Sigmoid colon (tissue), 7 donors: ENCODE results near the gene CTTN. TPM values are rescaled to one million over a fixed set of nuclear protein-coding genes. Genes with fewer than 3 reads are reported as not detected.

Experiments
- DNase-seq: peaks from one replicate; pipeline ENCODE4 v3.0.0-alpha.2; 2019
- H3K27ac ChIP-seq, 4 donors: fragments of 200-600 bp; sonication (generic); one replicate each; pipeline ENCODE4 v1.5.1; 2016 to 2019; ENCODE audit warnings: mild to moderate bottlenecking in 1 of 4
- H3K27me3 ChIP-seq, 3 donors: fragments of 200-600 bp; sonication (generic); one replicate each; pipeline ENCODE4 v1.5.1; 2019; ENCODE audit warnings: mild to moderate bottlenecking in 1 of 3
- H3K36me3 ChIP-seq, 4 donors: fragments of 200-600 bp; sonication (generic); one replicate each; pipeline ENCODE4 v1.5.1; 2016 to 2019
- H3K4me1 ChIP-seq, 4 donors: fragments of 200-600 bp; sonication (generic); one replicate each; pipeline ENCODE4 v1.5.1; 2017 to 2019
- H3K4me3 ChIP-seq, 4 donors: fragments of 200-600 bp; sonication (generic); one replicate each; pipeline ENCODE4 v1.5.1; 2017 to 2019; ENCODE audit warnings: mild to moderate bottlenecking in 2 of 4, moderate library complexity in 1 of 4
- H3K9me3 ChIP-seq, 4 donors: fragments of 200-600 bp in 3 of 4; sonication (generic) in 3 of 4; one replicate each; pipeline versions ENCODE4 v1.5.1 to v1.6.1; 2013 to 2019
- CTCF ChIP-seq, 4 experiments: fragments of 450-650 bp in 3 of 4; fragments of 200-600 bp in 1 of 4; IDR thresholded peaks; one replicate each; pipeline ENCODE4 v1.5.1; 2016 to 2019; ENCODE audit warnings: antibody characterized with exemption in 4 of 4, mild to moderate bottlenecking in 3 of 4, moderate library complexity in 2 of 4
- EP300 ChIP-seq, 4 donors: sonication (generic); formaldehyde crosslinking; IDR thresholded peaks; one replicate each; pipeline ENCODE4 v1.6.1; 2017; ENCODE audit warnings: antibody characterized with exemption in 4 of 4
- POLR2A ChIP-seq, 2 donors: fragments of 450-650 bp; IDR thresholded peaks; one replicate each; pipeline ENCODE4 v1.6.1; 2016; ENCODE audit warnings: antibody characterized with exemption in 2 of 2, mild to moderate bottlenecking in 2 of 2, moderate library complexity in 2 of 2
- POLR2AphosphoS5 ChIP-seq, 4 donors: sonication (generic); formaldehyde crosslinking; IDR thresholded peaks; one replicate each; pipeline ENCODE4 v1.6.1; 2017; ENCODE audit warnings: antibody characterized with exemption in 4 of 4
- WGBS, 2 donors: extraction: QIAGEN DNeasy Blood & Tissue Kit; methylation state at CpG; one replicate each; pipeline ENCODE4 v1.1.7; 2013; 5-methylcytosine and 5-hydroxymethylcytosine counted together
- intact Hi-C: fragments of 100-400 bp; cut with DNase I; formaldehyde crosslinking; loops from one replicate; pipeline ENCODE4 v1.15.1; 2023
- polyA plus RNA-seq, 3 donors: library from polyadenylated mRNA; stranded (reverse); fragments of 200-250 nt; gene quantifications; one replicate each; pipeline ENCODE4 v1.2.3, GENCODE V29; 2013
- total RNA-seq, 4 donors: library from RNA; depleted of rRNA; stranded (reverse); fragments of >200 nt; gene quantifications; one replicate each; pipeline ENCODE4 v1.1.0, GENCODE V29; 2016
- donor health status: healthy with polysubstance abuse.
- donor health status: Bipolar disorder and iron deficiency.
- donor health status: healthy.

Gene CTTN
- total and polyA plus RNA-seq, 7 donors: 87.1 to 312 (median 136) TPM

GRCh38 chr11:70419307-70420007, 21.1 kb downstream of the CTTN start:
- TF ChIP-seq CTCF (IDR thresholded peaks at IDR 0.05) (no peak), POLR2AphosphoS5 (IDR thresholded peaks at IDR 0.05) (no peak), EP300 (IDR thresholded peaks at IDR 0.05) (no peak), POLR2A (IDR thresholded peaks at IDR 0.05) (no peak)
- no peak overlapping the region for H3K4me3 ChIP-seq
- DNase-seq: no peak
- H3K36me3 ChIP-seq: peaks cover 43 to 100% (median 85%) of the 10 kb centered on the region in 4 donors
- no peak overlapping the region for H3K27ac ChIP-seq
- intact Hi-C loops: no loop called here
- no peaks in the 10 kb centered on the region for H3K4me1 ChIP-seq
- H3K9me3 ChIP-seq: no peaks in the 10 kb centered on the region
- no peaks in the 10 kb centered on the region for H3K27me3 ChIP-seq
- 94 to 96% methylated on average over 17 of the region's 17 CpGs for WGBS, 2 donors

- Histone ChIP-seq H3K4me1 (no peaks in the 10 kb centered on the region), H3K27me3 (no peaks in the 10 kb centered on the region), H3K27ac (no peak overlapping the region), H3K9me3 (no peaks in the 10 kb centered on the region), H3K4me3 (no peak overlapping the region), H3K36me3 (peaks cover 43 to 100% (median 82%) of the 10 kb centered on the region in 4 donors)
- 90 to 93% methylated on average over 14 of the region's 14 CpGs for WGBS, 2 donors
- DNase-seq: no peak
- TF ChIP-seq POLR2AphosphoS5 (IDR thresholded peaks at IDR 0.05): no peak
- TF ChIP-seq POLR2A (IDR thresholded peaks at IDR 0.05): no peak
- intact Hi-C loops: no loop called here
These were observed 21.7 kb downstream of the CTTN start for GRCh38 chr11:70420008-70420464.

GRCh38 chr11:70420496-70420895, 22.2 kb downstream of the CTTN start:
- H3K4me3 ChIP-seq: no peak overlapping the region
- no peak for DNase-seq
- peaks cover 42 to 100% (median 83%) of the 10 kb centered on the region in 4 donors for H3K36me3 ChIP-seq
- H3K9me3 ChIP-seq: no peaks in the 10 kb centered on the region
- H3K27ac ChIP-seq: no peak overlapping the region
- TF ChIP-seq CTCF (IDR thresholded peaks at IDR 0.05): no peak
- no peak for TF ChIP-seq POLR2A (IDR thresholded peaks at IDR 0.05)
- no peak for TF ChIP-seq POLR2AphosphoS5 (IDR thresholded peaks at IDR 0.05)
- TF ChIP-seq EP300 (IDR thresholded peaks at IDR 0.05): no peak
- no peaks in the 10 kb centered on the region for H3K4me1 ChIP-seq
- intact Hi-C loops: no loop called here
- no peaks in the 10 kb centered on the region for H3K27me3 ChIP-seq
- 93 to 94% methylated on average over 9 of the region's 9 CpGs for WGBS, 2 donors

GRCh38 chr11:70421123-70421522, 22.8 kb downstream of the CTTN start:
- Histone ChIP-seq H3K9me3 (no peaks in the 10 kb centered on the region), H3K4me1 (no peaks in the 10 kb centered on the region), H3K27ac (no peak overlapping the region), H3K27me3 (no peaks in the 10 kb centered on the region), H3K4me3 (no peak overlapping the region), H3K36me3 (peaks cover 39 to 100% (median 84%) of the 10 kb centered on the region in 4 donors)
- 75 to 89% methylated on average over 13 of the region's 13 CpGs for WGBS, 2 donors
- intact Hi-C loops: no loop called here
- TF ChIP-seq POLR2AphosphoS5 (IDR thresholded peaks at IDR 0.05) (no peak), POLR2A (IDR thresholded peaks at IDR 0.05) (no peak), CTCF (IDR thresholded peaks at IDR 0.05) (no peak), EP300 (IDR thresholded peaks at IDR 0.05) (no peak)
- DNase-seq: no peak

- Histone ChIP-seq H3K36me3 (peaks cover 41 to 100% (median 68%) of the 10 kb centered on the region in 4 donors), H3K4me3 (no peak overlapping the region), H3K27ac (no peak overlapping the region), H3K9me3 (no peaks in the 10 kb centered on the region), H3K4me1 (no peaks in the 10 kb centered on the region), H3K27me3 (no peaks in the 10 kb centered on the region)
- intact Hi-C loops: no loop called here
- DNase-seq: no peak
- 92 to 93% methylated on average over 35 of the region's 35 CpGs for WGBS, 2 donors
- TF ChIP-seq CTCF (IDR thresholded peaks at IDR 0.05) (no peak), EP300 (IDR thresholded peaks at IDR 0.05) (no peak), POLR2A (IDR thresholded peaks at IDR 0.05) (no peak), POLR2AphosphoS5 (IDR thresholded peaks at IDR 0.05) (no peak)
These were observed 24.6 kb downstream of the CTTN start for GRCh38 chr11:70422692-70423522.
